Measurements from ENCODE around the gene GCDH.

DNA sequence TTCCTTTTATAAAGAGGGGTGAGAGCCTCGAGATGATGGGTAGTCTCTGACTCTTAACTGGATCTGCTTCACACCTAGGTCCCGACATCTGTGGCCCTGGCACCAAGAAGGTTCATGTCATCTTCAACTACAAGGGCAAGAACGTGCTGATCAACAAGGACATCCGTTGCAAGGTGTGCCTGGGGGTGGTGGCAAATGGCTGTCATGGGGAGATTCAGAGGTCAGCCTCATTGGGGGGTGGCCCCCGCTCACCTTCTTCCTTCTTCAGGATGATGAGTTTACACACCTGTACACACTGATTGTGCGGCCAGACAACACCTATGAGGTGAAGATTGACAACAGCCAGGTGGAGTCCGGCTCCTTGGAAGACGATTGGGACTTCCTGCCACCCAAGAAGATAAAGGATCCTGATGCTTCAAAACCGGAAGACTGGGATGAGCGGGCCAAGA is 49.0 kb downstream of the GCDH start:
- TF ChIP-seq, protein P1, sequence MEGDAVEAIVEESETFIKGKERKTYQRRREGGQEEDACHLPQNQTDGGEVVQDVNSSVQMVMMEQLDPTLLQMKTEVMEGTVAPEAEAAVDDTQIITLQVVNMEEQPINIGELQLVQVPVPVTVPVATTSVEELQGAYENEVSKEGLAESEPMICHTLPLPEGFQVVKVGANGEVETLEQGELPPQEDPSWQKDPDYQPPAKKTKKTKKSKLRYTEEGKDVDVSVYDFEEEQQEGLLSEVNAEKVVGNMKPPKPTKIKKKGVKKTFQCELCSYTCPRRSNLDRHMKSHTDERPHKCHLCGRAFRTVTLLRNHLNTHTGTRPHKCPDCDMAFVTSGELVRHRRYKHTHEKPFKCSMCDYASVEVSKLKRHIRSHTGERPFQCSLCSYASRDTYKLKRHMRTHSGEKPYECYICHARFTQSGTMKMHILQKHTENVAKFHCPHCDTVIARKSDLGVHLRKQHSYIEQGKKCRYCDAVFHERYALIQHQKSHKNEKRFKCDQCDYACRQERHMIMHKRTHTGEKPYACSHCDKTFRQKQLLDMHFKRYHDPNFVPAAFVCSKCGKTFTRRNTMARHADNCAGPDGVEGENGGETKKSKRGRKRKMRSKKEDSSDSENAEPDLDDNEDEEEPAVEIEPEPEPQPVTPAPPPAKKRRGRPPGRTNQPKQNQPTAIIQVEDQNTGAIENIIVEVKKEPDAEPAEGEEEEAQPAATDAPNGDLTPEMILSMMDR (IDR thresholded peaks at IDR 0.05) = no peak
- TF ChIP-seq POLR2A (IDR thresholded peaks at IDR 0.05) = no peak
